A549 (cell line): ENCODE measurements around the gene RPS6KA2.

Experiments
- KDM1A ChIP-seq: fragments of 200-600 bp; sonication (generic); IDR thresholded peaks from 2 replicates; pipeline ENCODE4 v1.6.1; 2016; ENCODE audit warnings: low read depth, mild to moderate bottlenecking
- MYC ChIP-seq: IDR thresholded peaks from 2 replicates; pipeline ENCODE4 v1.6.1; 2012; ENCODE audit warnings: mild to moderate bottlenecking, inconsistent platforms, low read length, improper control_type of control experiment, borderline replicate concordance
- TF ChIP-seq, protein P1 (sequence below): fragments of >200 bp; sonication (Bioruptor Twin); formaldehyde crosslinking; IDR thresholded peaks from 3 replicates; pipeline ENCODE4 v1.5.1; 2016

- no peak for TF ChIP-seq MYC
- TF ChIP-seq KDM1A: no peak
- TF ChIP-seq, protein P1, sequence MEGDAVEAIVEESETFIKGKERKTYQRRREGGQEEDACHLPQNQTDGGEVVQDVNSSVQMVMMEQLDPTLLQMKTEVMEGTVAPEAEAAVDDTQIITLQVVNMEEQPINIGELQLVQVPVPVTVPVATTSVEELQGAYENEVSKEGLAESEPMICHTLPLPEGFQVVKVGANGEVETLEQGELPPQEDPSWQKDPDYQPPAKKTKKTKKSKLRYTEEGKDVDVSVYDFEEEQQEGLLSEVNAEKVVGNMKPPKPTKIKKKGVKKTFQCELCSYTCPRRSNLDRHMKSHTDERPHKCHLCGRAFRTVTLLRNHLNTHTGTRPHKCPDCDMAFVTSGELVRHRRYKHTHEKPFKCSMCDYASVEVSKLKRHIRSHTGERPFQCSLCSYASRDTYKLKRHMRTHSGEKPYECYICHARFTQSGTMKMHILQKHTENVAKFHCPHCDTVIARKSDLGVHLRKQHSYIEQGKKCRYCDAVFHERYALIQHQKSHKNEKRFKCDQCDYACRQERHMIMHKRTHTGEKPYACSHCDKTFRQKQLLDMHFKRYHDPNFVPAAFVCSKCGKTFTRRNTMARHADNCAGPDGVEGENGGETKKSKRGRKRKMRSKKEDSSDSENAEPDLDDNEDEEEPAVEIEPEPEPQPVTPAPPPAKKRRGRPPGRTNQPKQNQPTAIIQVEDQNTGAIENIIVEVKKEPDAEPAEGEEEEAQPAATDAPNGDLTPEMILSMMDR: no peak
Observed at GRCh38 chr6:166487148-166487547, 139.9 kb downstream of the RPS6KA2 start.
